Measurements from ENCODE around the gene ZBTB43.

ZBTB43 gene

DNA sequence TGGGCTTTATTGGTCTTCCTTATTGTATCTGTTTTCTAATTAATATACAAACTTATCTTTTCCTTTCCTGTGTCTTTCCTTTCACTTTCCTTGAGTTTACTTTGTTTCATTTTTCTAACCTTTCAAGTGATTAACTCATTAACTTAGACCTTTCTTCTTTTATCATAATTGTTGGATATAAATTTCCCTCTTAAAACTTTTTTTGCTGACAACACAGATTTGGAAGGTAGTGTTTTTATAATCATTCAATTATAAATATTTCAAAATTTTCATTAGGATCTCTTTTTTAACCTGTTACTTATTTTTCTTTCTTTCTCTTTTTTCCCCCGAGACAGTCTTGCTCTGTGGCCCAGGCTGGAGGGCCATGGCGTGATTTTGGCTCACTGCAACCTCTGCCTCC is 6.9 kb upstream of the ZBTB43 start:
- no peaks in the 10 kb centered on the region for H3F3A ChIP-seq (ENCODE audit: insufficient read depth)
- TF ChIP-seq, protein P1, sequence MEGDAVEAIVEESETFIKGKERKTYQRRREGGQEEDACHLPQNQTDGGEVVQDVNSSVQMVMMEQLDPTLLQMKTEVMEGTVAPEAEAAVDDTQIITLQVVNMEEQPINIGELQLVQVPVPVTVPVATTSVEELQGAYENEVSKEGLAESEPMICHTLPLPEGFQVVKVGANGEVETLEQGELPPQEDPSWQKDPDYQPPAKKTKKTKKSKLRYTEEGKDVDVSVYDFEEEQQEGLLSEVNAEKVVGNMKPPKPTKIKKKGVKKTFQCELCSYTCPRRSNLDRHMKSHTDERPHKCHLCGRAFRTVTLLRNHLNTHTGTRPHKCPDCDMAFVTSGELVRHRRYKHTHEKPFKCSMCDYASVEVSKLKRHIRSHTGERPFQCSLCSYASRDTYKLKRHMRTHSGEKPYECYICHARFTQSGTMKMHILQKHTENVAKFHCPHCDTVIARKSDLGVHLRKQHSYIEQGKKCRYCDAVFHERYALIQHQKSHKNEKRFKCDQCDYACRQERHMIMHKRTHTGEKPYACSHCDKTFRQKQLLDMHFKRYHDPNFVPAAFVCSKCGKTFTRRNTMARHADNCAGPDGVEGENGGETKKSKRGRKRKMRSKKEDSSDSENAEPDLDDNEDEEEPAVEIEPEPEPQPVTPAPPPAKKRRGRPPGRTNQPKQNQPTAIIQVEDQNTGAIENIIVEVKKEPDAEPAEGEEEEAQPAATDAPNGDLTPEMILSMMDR (IDR thresholded peaks at IDR 0.05; ENCODE audit: insufficient read depth, low read length, poor library complexity, severe bottlenecking) = no peak
- no peak for TF ChIP-seq EZH2phosphoT487 (conservative IDR thresholded peaks at IDR 0.05; ENCODE audit: low read length)
- no peaks in the 10 kb centered on the region for H3K79me2 ChIP-seq (ENCODE audit: insufficient read depth, low read length)
- no peak overlapping the region for H3K4me2 ChIP-seq (ENCODE audit: low read depth, low read length, poor library complexity, severe bottlenecking)
- no peaks in the 10 kb centered on the region for H4K20me1 ChIP-seq (ENCODE audit: low read depth, low read length)
- H3K36me3 ChIP-seq (ENCODE audit: low read length) = no peaks in the 10 kb centered on the region
- H3K9me2 ChIP-seq (replicated peaks; ENCODE audit: insufficient read depth, low read length) = no peaks in the 10 kb centered on the region
- H2AFZ ChIP-seq (ENCODE audit: low read depth, low read length, severe bottlenecking) = no peak overlapping the region
- no peak overlapping the region for H3K4me3 ChIP-seq (ENCODE audit: insufficient read depth, low read length, poor library complexity, severe bottlenecking)
- no peaks in the 10 kb centered on the region for H3K27me3 ChIP-seq (ENCODE audit: low read length)
- H3K27ac ChIP-seq (ENCODE audit: low read depth, low read length) = no peak overlapping the region
- no peak overlapping the region for H3K9ac ChIP-seq (ENCODE audit: low read length)
- H3K9me3 ChIP-seq (ENCODE audit: insufficient read depth, low read length) = no peaks in the 10 kb centered on the region

DNA sequence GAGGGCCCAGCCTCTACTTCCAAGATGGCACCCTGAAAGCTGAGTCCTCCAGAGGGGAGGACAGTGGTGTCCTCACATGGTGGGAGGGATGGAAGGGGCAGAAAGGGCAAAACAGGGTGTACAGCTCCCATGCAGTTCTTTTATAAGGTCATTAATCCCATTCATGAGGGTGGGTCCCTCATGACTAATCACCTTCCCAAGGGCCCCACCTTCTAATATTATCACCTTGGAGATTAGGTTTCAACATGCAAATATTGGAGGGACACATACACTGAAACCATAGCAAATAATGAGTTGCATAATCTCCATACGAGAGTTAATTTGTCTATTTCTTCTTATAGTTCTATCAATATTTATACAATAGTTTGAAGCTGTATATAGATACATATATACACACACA is 5.8 kb upstream of the ZBTB43 start:
- Histone ChIP-seq H2AFZ (ENCODE audit: low read depth, low read length, severe bottlenecking) (no peak overlapping the region), H3F3A (ENCODE audit: insufficient read depth) (no peaks in the 10 kb centered on the region), H3K79me2 (ENCODE audit: insufficient read depth, low read length) (no peaks in the 10 kb centered on the region), H3K9ac (ENCODE audit: low read length) (no peak overlapping the region), H3K9me3 (ENCODE audit: insufficient read depth, low read length) (no peaks in the 10 kb centered on the region), H4K20me1 (ENCODE audit: low read depth, low read length) (no peaks in the 10 kb centered on the region), H3K27ac (ENCODE audit: low read depth, low read length) (no peak overlapping the region), H3K4me3 (ENCODE audit: insufficient read depth, low read length, poor library complexity, severe bottlenecking) (no peak overlapping the region), H3K4me2 (ENCODE audit: low read depth, low read length, poor library complexity, severe bottlenecking) (no peak overlapping the region), H3K36me3 (ENCODE audit: low read length) (no peaks in the 10 kb centered on the region), H3K9me2 (replicated peaks; ENCODE audit: insufficient read depth, low read length) (no peaks in the 10 kb centered on the region), H3K27me3 (ENCODE audit: low read length) (no peaks in the 10 kb centered on the region)
- TF ChIP-seq, protein P1 (IDR thresholded peaks at IDR 0.05; ENCODE audit: insufficient read depth, low read length, poor library complexity, severe bottlenecking) = no peak
- TF ChIP-seq EZH2phosphoT487 (conservative IDR thresholded peaks at IDR 0.05; ENCODE audit: low read length) = no peak

DNA sequence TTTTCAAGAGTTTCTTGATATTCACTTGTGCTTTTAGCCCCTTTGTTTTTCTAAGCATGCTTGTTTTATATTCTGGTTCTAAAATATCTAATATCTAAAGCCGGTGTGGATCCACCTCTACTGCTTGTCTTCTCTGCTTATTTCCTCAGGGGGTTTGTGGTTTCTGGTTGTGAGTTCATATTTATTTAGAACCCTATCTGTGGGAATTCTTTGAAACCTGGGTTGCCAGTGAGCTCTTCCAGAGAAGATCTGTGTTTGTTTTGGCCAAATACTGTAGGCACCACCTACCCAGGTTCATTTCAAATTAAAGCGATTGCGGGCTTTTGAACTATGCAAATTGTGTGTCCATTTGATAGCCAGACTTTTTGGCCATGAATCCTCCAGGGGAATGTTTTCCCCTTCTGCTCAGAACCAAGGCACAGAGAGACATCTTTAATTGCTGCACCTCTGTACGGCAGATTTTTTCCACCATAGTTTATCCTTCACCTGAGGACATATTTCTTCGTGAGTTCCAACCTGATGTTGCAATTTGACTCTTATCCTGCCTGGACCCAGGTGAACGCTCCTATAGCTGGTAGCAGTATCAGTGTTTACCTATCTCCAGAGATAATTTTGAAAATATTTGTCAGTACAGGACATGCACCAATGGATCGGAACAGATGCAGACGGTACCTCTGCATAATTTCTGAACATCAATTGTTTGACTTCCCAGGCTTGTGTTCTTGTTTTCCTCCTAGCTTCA is 2.4 kb upstream of the ZBTB43 start:
- H3K9me2 ChIP-seq (replicated peaks; ENCODE audit: insufficient read depth, low read length) = no peaks in the 10 kb centered on the region
- no peaks in the 10 kb centered on the region for H3K36me3 ChIP-seq (ENCODE audit: low read length)
- no peak overlapping the region for H2AFZ ChIP-seq (ENCODE audit: low read depth, low read length, severe bottlenecking)
- no peaks in the 10 kb centered on the region for H4K20me1 ChIP-seq (ENCODE audit: low read depth, low read length)
- H3K79me2 ChIP-seq (ENCODE audit: insufficient read depth, low read length) = peaks cover 22% of the 10 kb centered on the region
- H3K4me3 ChIP-seq (ENCODE audit: insufficient read depth, low read length, poor library complexity, severe bottlenecking) = no peak overlapping the region
- no peak overlapping the region for H3K9ac ChIP-seq (ENCODE audit: low read length)
- H3K9me3 ChIP-seq (ENCODE audit: insufficient read depth, low read length) = no peaks in the 10 kb centered on the region
- no peak for TF ChIP-seq EZH2phosphoT487 (conservative IDR thresholded peaks at IDR 0.05; ENCODE audit: low read length)
- TF ChIP-seq, protein P1 (IDR thresholded peaks at IDR 0.05; ENCODE audit: insufficient read depth, low read length, poor library complexity, severe bottlenecking) = no peak
- H3K27ac ChIP-seq (ENCODE audit: low read depth, low read length) = no peak overlapping the region
- no peak overlapping the region for H3K4me2 ChIP-seq (ENCODE audit: low read depth, low read length, poor library complexity, severe bottlenecking)
- H3F3A ChIP-seq (ENCODE audit: insufficient read depth) = no peaks in the 10 kb centered on the region
- H3K27me3 ChIP-seq (ENCODE audit: low read length) = no peaks in the 10 kb centered on the region
